OCI-LY7 (cell line): Measurements from ENCODE around the gene BICDL1. TPM values are rescaled to one million over a fixed set of nuclear protein-coding genes. Genes with fewer than 3 reads are reported as not detected.

Experiments used
- BruUV-seq: library from RNA; stranded (reverse); fragments of 400-500 nt; replicated peaks from 2 replicates; lab custom pipeline; 2021; lab: Mats Ljungman, UMichigan
- CTCF ChIA-PET: fragments of 300-600 bp; sonication (Branson Sonifier 250); formaldehyde crosslinking; loops from one replicate; lab custom pipeline; 2022; ENCODE audit warnings: antibody characterized with exemption; ENCODE audit not compliant: unreplicated experiment; lab: Charles Lee
- POLR2A ChIA-PET: fragments of 300-600 bp; sonication (Branson Sonifier 250); formaldehyde crosslinking; loops from one replicate; lab custom pipeline; 2022; ENCODE audit warnings: antibody characterized with exemption; lab: Charles Lee
- DNase-seq: peaks from one replicate; pipeline ENCODE4 v3.0.0-alpha.2; 2015; ENCODE audit warnings: low spot score
- H2AFZ ChIP-seq: fragments of 200-600 bp; sonication (generic), shearing (Covaris generic); 2 replicates; pipeline ENCODE4 v1.6.1; 2014; ENCODE audit warnings: mild to moderate bottlenecking, antibody characterized with exemption, low read length, moderate library complexity
- H3K27ac ChIP-seq: fragments of 200-600 bp; sonication (generic); 2 replicates; pipeline ENCODE4 v1.5.1; 2014; ENCODE audit warnings: mixed run types, low read depth, mild to moderate bottlenecking, moderate library complexity, low read length, inconsistent platforms; ENCODE audit not compliant: poor library complexity, severe bottlenecking
- H3K36me3 ChIP-seq: fragments of 200-600 bp; sonication (generic); 2 replicates; pipeline ENCODE4 v1.6.1; 2014; ENCODE audit warnings: mild to moderate bottlenecking, antibody characterized with exemption, low read length, moderate library complexity, mixed read lengths; ENCODE audit not compliant: insufficient read depth
- H3K4me1 ChIP-seq: fragments of 200-600 bp; sonication (generic); 2 replicates; pipeline ENCODE4 v1.5.1; 2014; ENCODE audit warnings: mild to moderate bottlenecking, low read length; ENCODE audit not compliant: insufficient read depth, poor library complexity, severe bottlenecking
- H3K4me2 ChIP-seq: fragments of 200-600 bp; sonication (generic); 2 replicates; pipeline ENCODE4 v1.6.1; 2014; ENCODE audit warnings: mild to moderate bottlenecking, low read length
- H3K4me3 ChIP-seq: fragments of 200-600 bp; sonication (generic); 2 replicates; pipeline ENCODE4 v1.5.1; 2014; ENCODE audit warnings: mild to moderate bottlenecking, low read depth, low read length; ENCODE audit not compliant: poor library complexity, severe bottlenecking
- H3K79me2 ChIP-seq: fragments of 200-600 bp; sonication (generic); 2 replicates; pipeline ENCODE4 v1.6.1; 2016; ENCODE audit warnings: low read depth, mild to moderate bottlenecking, low read length, moderate library complexity, mixed read lengths; ENCODE audit not compliant: insufficient read depth
- H3K9me2 ChIP-seq: fragments of 200-600 bp; sonication (generic); 2 replicates; pipeline ENCODE4 v1.6.1; 2016; ENCODE audit warnings: mild to moderate bottlenecking, low read length, mixed read lengths; ENCODE audit not compliant: insufficient read depth
- H3K9me3 ChIP-seq: fragments of 200-600 bp; sonication (generic); 2 replicates; pipeline ENCODE4 v1.6.1; 2014; ENCODE audit warnings: mild to moderate bottlenecking, mixed run types, low read length, mixed read lengths
- H4K20me1 ChIP-seq: fragments of 200-600 bp; sonication (generic); 2 replicates; pipeline ENCODE4 v1.6.1; 2014; ENCODE audit warnings: mild to moderate bottlenecking, antibody characterized with exemption, low read length, moderate library complexity, mixed read lengths; ENCODE audit not compliant: insufficient read depth
- CTCF ChIP-seq: fragments of 200-600 bp; sonication (generic); conservative IDR thresholded peaks from 2 replicates; pipeline ENCODE4 v1.5.1; 2014; ENCODE audit warnings: mild to moderate bottlenecking, antibody characterized with exemption, low read length, moderate library complexity, mixed read lengths
- EZH2phosphoT487 ChIP-seq: fragments of 200-600 bp; sonication (generic); IDR thresholded peaks from 2 replicates; pipeline ENCODE4 v1.6.1; 2018; ENCODE audit warnings: low read depth, borderline replicate concordance, mild to moderate bottlenecking, mixed run types, antibody characterized with exemption, low read length, moderate library complexity, mixed read lengths
- intact Hi-C: fragments of 100-400 bp; cut with micrococcal nuclease; formaldehyde crosslinking; loops from one replicate; pipeline ENCODE4 v1.10.0; 2022; ENCODE audit not compliant: unreplicated experiment
- total RNA-seq, 2 experiments: library from RNA; depleted of rRNA in 1 of 2; stranded (reverse); fragments of >200 nt in 1 of 2; shearing (Covaris generic) in 1 of 2; gene quantifications; 2 replicates each; pipeline ENCODE4 v1.2.3, GENCODE V29; 2014 to 2022

The BICDL1 gene
- total RNA-seq, 2 experiments from 2014 or later: 6.5 to 22.6 TPM

- Histone ChIP-seq H2AFZ (no peak overlapping the region), H3K9me2 (no peaks in the 10 kb centered on the region), H3K4me2 (no peak overlapping the region), H3K4me1 (no peaks in the 10 kb centered on the region), H3K79me2 (no peaks in the 10 kb centered on the region), H3K27ac (no peak overlapping the region), H4K20me1 (no peaks in the 10 kb centered on the region), H3K9me3 (no peaks in the 10 kb centered on the region), H3K36me3 (no peaks in the 10 kb centered on the region), H3K4me3 (no peak overlapping the region)
- no TSS peak for BruUV-seq
- TF ChIP-seq CTCF: no peak
- TF ChIP-seq EZH2phosphoT487: no peak
- ChIA-PET POLR2A (interaction anchor here (0.5 to 0.8 kb wide), 3 partner anchors 44 to 325 kb away, joined by 3 to 6 read pairs (median 3); no protein-coding TSS in a partner anchor), CTCF (no interaction called here)
- intact Hi-C loops: no loop called here
- DNase-seq: no peak
Measured at GRCh38 chr12:120051535-120051934, 62.5 kb downstream of the BICDL1 start.

- Histone ChIP-seq H3K36me3 (no peaks in the 10 kb centered on the region), H3K4me3 (no peak overlapping the region), H3K79me2 (no peaks in the 10 kb centered on the region), H3K9me2 (no peaks in the 10 kb centered on the region), H3K4me2 (no peak overlapping the region), H3K27ac (no peak overlapping the region), H2AFZ (no peak overlapping the region), H4K20me1 (no peaks in the 10 kb centered on the region), H3K4me1 (no peaks in the 10 kb centered on the region), H3K9me3 (no peaks in the 10 kb centered on the region)
- no peak for TF ChIP-seq CTCF
- no peak for TF ChIP-seq EZH2phosphoT487
- POLR2A ChIA-PET: interaction anchor here (0.7 kb wide), 3 partner anchors 115 to 906 kb away, joined by 3 read pairs; partner anchors contain the start of gene SIRT4
- intact Hi-C loops: no loop called here
- CTCF ChIA-PET: no interaction called here
- no TSS peak for BruUV-seq
- no peak for DNase-seq
Measured at GRCh38 chr12:120054293-120054692, 65.3 kb downstream of the BICDL1 start.

- Histone ChIP-seq H3K36me3 (no peaks in the 10 kb centered on the region), H3K4me1 (no peaks in the 10 kb centered on the region), H3K4me3 (no peak overlapping the region), H4K20me1 (no peaks in the 10 kb centered on the region), H3K79me2 (no peaks in the 10 kb centered on the region), H2AFZ (no peak overlapping the region), H3K9me2 (no peaks in the 10 kb centered on the region), H3K4me2 (no peak overlapping the region), H3K27ac (no peak overlapping the region), H3K9me3 (no peaks in the 10 kb centered on the region)
- intact Hi-C loops: no loop called here
- TF ChIP-seq EZH2phosphoT487: no peak
- no peak for TF ChIP-seq CTCF
- DNase-seq: no peak
- ChIA-PET POLR2A (no interaction called here), CTCF (no interaction called here)
- BruUV-seq: no TSS peak
Measured at GRCh38 chr12:120055231-120056000, 66.4 kb downstream of the BICDL1 start.
